HL-60/S4 treated with retinoic acid at 250 ng/mL for 4 days and 3 days (cell line): ENCODE data around the gene PIK3C2B.

ENCODE experiments used
- in situ Hi-C: fragments of 300-500 bp; cut with MboI; formaldehyde crosslinking; loops from 2 replicates; pipeline ENCODE4 v1.7.0; 2022; ENCODE audit warnings: low sequenced_read_pairs

The PIK3C2B gene

DNA sequence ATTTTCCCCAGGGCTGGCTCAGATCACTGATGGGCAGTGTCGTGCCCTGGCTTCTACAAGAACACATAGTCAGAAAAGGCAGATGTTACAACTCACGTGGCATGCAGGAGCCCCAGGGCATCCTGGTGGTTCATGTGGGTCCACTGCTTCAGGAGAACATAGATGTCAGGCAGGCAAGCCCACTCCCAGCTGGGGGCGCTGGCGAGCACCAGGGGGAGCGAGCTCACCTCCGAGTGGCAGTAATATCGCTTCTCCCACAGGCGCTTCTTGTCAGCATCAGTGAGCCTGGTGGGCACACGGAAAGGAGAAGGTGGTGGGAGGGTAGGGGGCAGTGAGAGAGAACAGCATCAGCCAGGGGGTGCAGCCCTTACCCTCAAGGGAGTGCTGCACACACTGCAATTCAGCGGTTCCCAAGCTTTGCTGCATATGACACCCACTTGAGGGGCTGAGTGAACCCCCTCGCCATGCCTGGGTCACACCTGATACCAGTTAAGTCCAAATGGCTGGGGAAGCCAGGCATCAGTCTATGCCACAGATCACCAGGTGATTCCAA lies 48.7 kb downstream of the PIK3C2B start:
- in situ Hi-C loops = no loop called here
